GM12878 (cell line): Measurements from ENCODE around the gene SLC17A7. TPM values are rescaled to one million over a fixed set of nuclear protein-coding genes. Genes with fewer than 3 reads are reported as not detected.

Source experiments
- ATAC-seq: fragments of 200-7000 bp; cut with Tn5 transposase; 3 replicates; pipeline ENCODE4 v1.9.1; 2020; ENCODE audit warnings: mild to moderate bottlenecking, moderate library complexity
- BruUV-seq: library from RNA; stranded (reverse); fragments of 400-500 nt; replicated peaks from 2 replicates; lab custom pipeline; 2021; lab: Mats Ljungman, UMichigan
- CTCF ChIA-PET: fragments of 300-600 bp; sonication (Branson Sonifier 250); formaldehyde crosslinking; extraction: SDS; loops from one replicate; lab custom pipeline; 2021; ENCODE audit warnings: inconsistent platforms; lab: Yijun Ruan, JAX
- POLR2A ChIA-PET: fragments of 350-600 bp; formaldehyde crosslinking; extraction: SDS; loops from one replicate; lab custom pipeline; 2021; ENCODE audit warnings: inconsistent platforms; lab: Charles Lee
- RAD21 ChIA-PET: fragments of 300-600 bp; sonication (Branson Sonifier 250); formaldehyde crosslinking; loops from one replicate; lab custom pipeline; 2023; ENCODE audit warnings: antibody characterized with exemption; ENCODE audit not compliant: unreplicated experiment; lab: Charles Lee
- SMC1A ChIA-PET: fragments of 300-600 bp; sonication (Branson Sonifier 250); formaldehyde crosslinking; loops from one replicate; lab custom pipeline; 2023; ENCODE audit not compliant: unreplicated experiment, uncharacterized antibody; lab: Charles Lee
- DNase-seq: peaks from one replicate; pipeline ENCODE4 v3.0.0-alpha.2; 2011; ENCODE audit warnings: low read depth, low spot score
- FAIRE-seq: peaks from 3 replicates; lab custom pipeline; 2011; peaks lifted over from hg19 to GRCh38; lab: Jason Lieb, UNC
- H2AFZ ChIP-seq: 2 replicates; pipeline ENCODE4 v1.6.0; 2011; ENCODE audit warnings: low read depth, low read length, control low read depth; ENCODE audit not compliant: control insufficient read depth
- H3K27ac ChIP-seq: 2 replicates; pipeline ENCODE4 v1.5.1; 2011; ENCODE audit warnings: control low read depth; ENCODE audit not compliant: control insufficient read depth, insufficient read depth
- H3K27me3 ChIP-seq, 2 experiments: replicated peaks in 1 of 2; 2 replicates each; pipeline versions ENCODE4 v1.6.0 to v1.6.1; 2011; ENCODE audit warnings: low read length in 1 of 2; ENCODE audit not compliant: control insufficient read depth in 2 of 2, insufficient read depth in 2 of 2
- H3K36me3 ChIP-seq, 2 experiments: 2 replicates each; pipeline ENCODE4 v1.5.1; 2011; ENCODE audit warnings: low read length in 1 of 2; ENCODE audit not compliant: control insufficient read depth in 2 of 2, insufficient read depth in 2 of 2
- H3K4me1 ChIP-seq: 2 replicates; pipeline ENCODE4 v1.6.1; 2011; ENCODE audit warnings: mild to moderate bottlenecking, low read length, moderate library complexity, mixed read lengths; ENCODE audit not compliant: control insufficient read depth, insufficient read depth
- H3K4me2 ChIP-seq: 2 replicates; pipeline ENCODE4 v1.6.0; 2011; ENCODE audit warnings: control low read depth; ENCODE audit not compliant: control insufficient read depth, insufficient read depth
- H3K4me3 ChIP-seq: fragments of 200-600 bp; sonication (generic); 2 replicates; pipeline ENCODE4 v1.5.1; 2016
- H3K79me2 ChIP-seq: 2 replicates; pipeline ENCODE4 v1.6.0; 2011; ENCODE audit warnings: low read length; ENCODE audit not compliant: control insufficient read depth, insufficient read depth
- H3K9ac ChIP-seq: 2 replicates; pipeline ENCODE4 v1.8.0; 2011; ENCODE audit warnings: low read length, control low read depth, mixed read lengths; ENCODE audit not compliant: control insufficient read depth, insufficient read depth
- H3K9me3 ChIP-seq: replicated peaks from 3 replicates; pipeline ENCODE4 v1.5.1; 2011; ENCODE audit warnings: mild to moderate bottlenecking, low read length; ENCODE audit not compliant: control insufficient read depth, insufficient read depth
- H4K20me1 ChIP-seq: 2 replicates; pipeline ENCODE4 v1.6.0; 2011; ENCODE audit not compliant: control insufficient read depth, insufficient read depth
- CBX3 ChIP-seq: fragments of 200-600 bp; sonication (generic); IDR thresholded peaks from 2 replicates; pipeline ENCODE4 v1.6.1; 2016; ENCODE audit warnings: low read depth, borderline replicate concordance
- GABPA ChIP-seq: IDR thresholded peaks from 2 replicates; pipeline ENCODE4 v1.6.1; 2014; ENCODE audit warnings: antibody characterized with exemption, low read depth, mild to moderate bottlenecking, inconsistent platforms
- HDAC2 ChIP-seq: fragments of 200-600 bp; sonication (generic); IDR thresholded peaks from 2 replicates; pipeline ENCODE4 v1.6.1; 2017
- NFIC ChIP-seq: IDR thresholded peaks from 2 replicates; pipeline ENCODE4 v1.6.1; 2012; ENCODE audit warnings: low read depth, mild to moderate bottlenecking, inconsistent platforms, low read length, moderate library complexity
- NFXL1 ChIP-seq: fragments of 450-650 bp; IDR thresholded peaks from 2 replicates; pipeline ENCODE4 v1.6.1; 2017; ENCODE audit warnings: antibody characterized with exemption, mild to moderate bottlenecking, borderline replicate concordance
- NRF1 ChIP-seq: conservative IDR thresholded peaks from 2 replicates; pipeline ENCODE4 v1.6.1; 2011; ENCODE audit warnings: mild to moderate bottlenecking, low read depth, low read length, improper control_type of control experiment
- SMAD1 ChIP-seq: fragments of 450-650 bp; IDR thresholded peaks from 2 replicates; pipeline ENCODE4 v1.6.1; 2018; ENCODE audit warnings: mild to moderate bottlenecking, low read depth; ENCODE audit not compliant: partially characterized antibody
- SMAD5 ChIP-seq: IDR thresholded peaks from 2 replicates; pipeline ENCODE4 v1.6.1; 2016; ENCODE audit warnings: antibody characterized with exemption, low read depth
- STAT3 ChIP-seq: IDR thresholded peaks from 2 replicates; pipeline ENCODE4 v1.6.1; 2011; ENCODE audit warnings: low read depth, low read length, improper control_type of control experiment
- WRNIP1 ChIP-seq: IDR thresholded peaks from 2 replicates; pipeline ENCODE4 v1.6.1; 2011; ENCODE audit warnings: low read depth, low read length, improper control_type of control experiment, borderline replicate concordance
- ZBED1 ChIP-seq: IDR thresholded peaks from 2 replicates; pipeline ENCODE4 v1.6.1; 2016; ENCODE audit warnings: borderline replicate concordance
- WGBS: methylation state at CpG from one replicate; pipeline ENCODE4 v1.1.6; 2016; ENCODE audit warnings: low lambda C conversion rate; ENCODE audit not compliant: insufficient replicate concordance, insufficient coverage; ENCODE audit errors: missing lambda C conversion rate; 5-methylcytosine and 5-hydroxymethylcytosine counted together
- in situ Hi-C: fragments of 300-500 bp; cut with MboI; formaldehyde crosslinking; loops from 9 replicates; pipeline ENCODE4 v1.14.3; 2018; ENCODE audit warnings: mixed read lengths
- intact Hi-C: fragments of 100-400 bp; cut with micrococcal nuclease; formaldehyde crosslinking; loops from one replicate; pipeline ENCODE4 v1.14.2; 2022; ENCODE audit not compliant: unreplicated experiment
- polyA plus RNA-seq, 11 experiments: library from polyadenylated mRNA; depleted of rRNA in 4 of 11; unstranded in 6 of 11; stranded (reverse) in 5 of 11; fragments of >200 nt; fragmentation: Nextera tagmentation in 4 of 11; fragmentation: Illumina TruSeq in 1 of 11; extraction: Ambion mirVana in 4 of 11; extraction: Trizol in 1 of 11; gene quantifications; 1 replicate in 1 of 11; 2 replicates in 10 of 11; pipeline versions ENCODE4 v1.2.1 to v1.2.3, GENCODE V29; 2011 to 2016; ENCODE audit warnings: inconsistent platforms in 2 of 11, missing spikeins in 2 of 11, low read depth in 1 of 11
- total RNA-seq, 4 experiments: library from RNA; depleted of rRNA in 3 of 4; stranded (reverse); fragments of >200 nt in 3 of 4; fragmentation: Illumina TruSeq in 1 of 4; extraction: Trizol in 1 of 4; gene quantifications; 2 replicates each; pipeline versions ENCODE4 v1.2.1 to v1.2.3, GENCODE V29; 2013 to 2021
- TF ChIP-seq, protein P1 (sequence below): fragments of 450-650 bp; IDR thresholded peaks from 2 replicates; pipeline ENCODE4 v1.6.1; 2014; ENCODE audit warnings: mild to moderate bottlenecking
- TF ChIP-seq, protein P2 (sequence below): fragments of 150-350 bp; IDR thresholded peaks from 2 replicates; pipeline ENCODE4 v1.6.1; 2014; ENCODE audit warnings: mild to moderate bottlenecking, low read depth, low read length

Gene SLC17A7
- total and polyA plus RNA-seq, 10 of the 15 experiments (the other 5 are each of a cell fraction or from before 2014, with no cell fraction given): 0.03 to 0.24 (median 0.06) TPM; not detected in 6

- Histone ChIP-seq H3K4me3 (no peak overlapping the region), H3K79me2 (no peaks in the 10 kb centered on the region), H4K20me1 (no peaks in the 10 kb centered on the region), H3K9ac (no peak overlapping the region), H3K27me3 (peaks cover 5 to 15% of the 10 kb centered on the region in 2 experiments), H2AFZ (no peak overlapping the region), H3K9me3 (no peaks in the 10 kb centered on the region), H3K4me1 (no peaks in the 10 kb centered on the region; the same call in 1 of the 2 replicates), H3K36me3 (no peaks in the 10 kb centered on the region), H3K27ac (no peak overlapping the region), H3K4me2 (no peak overlapping the region)
- 0 out of 3 replicates have a peak, but pooled peaks have one; percentile 31 for ATAC-seq
- intact Hi-C loops: no loop called here
- ChIA-PET SMC1A (interaction anchor here (1.2 kb wide), 1 partner anchor 14 kb away, joined by 3 read pairs; no protein-coding TSS in a partner anchor), POLR2A (no interaction called here), RAD21 (no interaction called here), CTCF (interaction anchor here (0.7 to 1.9 kb wide), 4 partner anchors 22 to 97 kb away, joined by 3 to 5 read pairs (median 4); no protein-coding TSS in a partner anchor)
- no peak for DNase-seq
- 70% methylated on average over 28 of the region's 29 CpGs for WGBS
- in situ Hi-C loops: no loop called here
- BruUV-seq: no TSS peak
- no peak for TF ChIP-seq NFIC
- TF ChIP-seq GABPA: no peak
- TF ChIP-seq, protein P1, sequence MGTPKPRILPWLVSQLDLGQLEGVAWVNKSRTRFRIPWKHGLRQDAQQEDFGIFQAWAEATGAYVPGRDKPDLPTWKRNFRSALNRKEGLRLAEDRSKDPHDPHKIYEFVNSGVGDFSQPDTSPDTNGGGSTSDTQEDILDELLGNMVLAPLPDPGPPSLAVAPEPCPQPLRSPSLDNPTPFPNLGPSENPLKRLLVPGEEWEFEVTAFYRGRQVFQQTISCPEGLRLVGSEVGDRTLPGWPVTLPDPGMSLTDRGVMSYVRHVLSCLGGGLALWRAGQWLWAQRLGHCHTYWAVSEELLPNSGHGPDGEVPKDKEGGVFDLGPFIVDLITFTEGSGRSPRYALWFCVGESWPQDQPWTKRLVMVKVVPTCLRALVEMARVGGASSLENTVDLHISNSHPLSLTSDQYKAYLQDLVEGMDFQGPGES: no peak
- TF ChIP-seq CBX3: no peak
- no peak for TF ChIP-seq SMAD1
- no peak for TF ChIP-seq SMAD5
- TF ChIP-seq, protein P2, sequence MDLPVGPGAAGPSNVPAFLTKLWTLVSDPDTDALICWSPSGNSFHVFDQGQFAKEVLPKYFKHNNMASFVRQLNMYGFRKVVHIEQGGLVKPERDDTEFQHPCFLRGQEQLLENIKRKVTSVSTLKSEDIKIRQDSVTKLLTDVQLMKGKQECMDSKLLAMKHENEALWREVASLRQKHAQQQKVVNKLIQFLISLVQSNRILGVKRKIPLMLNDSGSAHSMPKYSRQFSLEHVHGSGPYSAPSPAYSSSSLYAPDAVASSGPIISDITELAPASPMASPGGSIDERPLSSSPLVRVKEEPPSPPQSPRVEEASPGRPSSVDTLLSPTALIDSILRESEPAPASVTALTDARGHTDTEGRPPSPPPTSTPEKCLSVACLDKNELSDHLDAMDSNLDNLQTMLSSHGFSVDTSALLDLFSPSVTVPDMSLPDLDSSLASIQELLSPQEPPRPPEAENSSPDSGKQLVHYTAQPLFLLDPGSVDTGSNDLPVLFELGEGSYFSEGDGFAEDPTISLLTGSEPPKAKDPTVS: no peak
- TF ChIP-seq STAT3: no peak
- TF ChIP-seq NRF1: no peak
- no peak for TF ChIP-seq WRNIP1
- no peak for TF ChIP-seq HDAC2
- no peak for TF ChIP-seq ZBED1
- TF ChIP-seq NFXL1: no peak
- no peak for FAIRE-seq
Observed at GRCh38 chr19:49431330-49431749, 10.0 kb downstream of the SLC17A7 start.
